GM21825 (cell line): ENCODE data around the gene PACSIN2.
"Not testable (repeated sequence)": the region's sequence is repeated elsewhere in the genome, so short reads cannot be mapped to it uniquely, and the experiment has no call there.

Source experiments
- ATAC-seq: cut with Tn5 transposase; IDR thresholded peaks from one replicate; pipeline ENCODE4 v1.9.1; 2021; ENCODE audit warnings: mild to moderate bottlenecking, moderate library complexity; ENCODE audit not compliant: unreplicated experiment

PACSIN2 gene

GRCh38 chr22:43014869-43015676, at the start of gene PACSIN2:
Gene PACSIN2, minus strand, starts transcription at chr22:43015149. Its CDS starts 103,069 bp downstream, at chr22:42912080.
- peak; percentile 86 for ATAC-seq

GRCh38 chr22:43060183-43060582, 45.2 kb upstream of the PACSIN2 start:
- no peak for ATAC-seq

- no peak for ATAC-seq
Observed at GRCh38 chr22:43057641-43058040, 42.7 kb upstream of the PACSIN2 start.

GRCh38 chr22:43053176-43053575, 38.2 kb upstream of the PACSIN2 start:
- no peak for ATAC-seq

GRCh38 chr22:43050995-43051394, 36.0 kb upstream of the PACSIN2 start:
- no peak for ATAC-seq

- no peak for ATAC-seq
Observed at GRCh38 chr22:43047605-43048004, 32.7 kb upstream of the PACSIN2 start.

GRCh38 chr22:43044290-43044712, 29.4 kb upstream of the PACSIN2 start:
- no peak for ATAC-seq

GRCh38 chr22:43042101-43042780, 27.3 kb upstream of the PACSIN2 start:
- no peak for ATAC-seq

- ATAC-seq: no peak
Observed at GRCh38 chr22:43039800-43040199, 24.9 kb upstream of the PACSIN2 start.

- no peak for ATAC-seq
Observed at GRCh38 chr22:43038325-43038724, 23.4 kb upstream of the PACSIN2 start.

- no peak for ATAC-seq
Observed at GRCh38 chr22:43036282-43036829, 21.4 kb upstream of the PACSIN2 start.

GRCh38 chr22:43035250-43035649, 20.3 kb upstream of the PACSIN2 start:
- no peak for ATAC-seq

- no peak for ATAC-seq
Observed at GRCh38 chr22:43031617-43032016, 16.7 kb upstream of the PACSIN2 start.

GRCh38 chr22:43018615-43019014, 3.7 kb upstream of the PACSIN2 start:
- ATAC-seq: no peak

- no peak for ATAC-seq
Observed at GRCh38 chr22:43017525-43018460, 2.8 kb upstream of the PACSIN2 start.

- not testable (repeated sequence) for ATAC-seq
Observed at GRCh38 chr22:43016150-43016549, 1.2 kb upstream of the PACSIN2 start.

GRCh38 chr22:43015677-43016042, 711 bp upstream of the PACSIN2 start:
- no peak for ATAC-seq

- ATAC-seq: peak; percentile 15
Observed at GRCh38 chr22:43014316-43014868, 557 bp downstream of the PACSIN2 start.

GRCh38 chr22:43013355-43014315, 1.3 kb downstream of the PACSIN2 start:
- ATAC-seq: peak; percentile 16
